GM12878 (cell line): Measurements from ENCODE around the gene TTC9B. TPM values are rescaled to one million over a fixed set of nuclear protein-coding genes. Genes with fewer than 3 reads are reported as not detected.

Experiments
- ATAC-seq: fragments of 200-7000 bp; cut with Tn5 transposase; 3 replicates; pipeline ENCODE4 v1.9.1; 2020; ENCODE audit warnings: mild to moderate bottlenecking, moderate library complexity
- BruUV-seq: library from RNA; stranded (reverse); fragments of 400-500 nt; replicated peaks from 2 replicates; lab custom pipeline; 2021; lab: Mats Ljungman, UMichigan
- CTCF ChIA-PET: fragments of 300-600 bp; sonication (Branson Sonifier 250); formaldehyde crosslinking; extraction: SDS; loops from one replicate; lab custom pipeline; 2021; ENCODE audit warnings: inconsistent platforms; lab: Yijun Ruan, JAX
- POLR2A ChIA-PET: fragments of 350-600 bp; formaldehyde crosslinking; extraction: SDS; loops from one replicate; lab custom pipeline; 2021; ENCODE audit warnings: inconsistent platforms; lab: Charles Lee
- RAD21 ChIA-PET: fragments of 300-600 bp; sonication (Branson Sonifier 250); formaldehyde crosslinking; loops from one replicate; lab custom pipeline; 2023; ENCODE audit warnings: antibody characterized with exemption; ENCODE audit not compliant: unreplicated experiment; lab: Charles Lee
- SMC1A ChIA-PET: fragments of 300-600 bp; sonication (Branson Sonifier 250); formaldehyde crosslinking; loops from one replicate; lab custom pipeline; 2023; ENCODE audit not compliant: unreplicated experiment, uncharacterized antibody; lab: Charles Lee
- DNase-seq: peaks from one replicate; pipeline ENCODE4 v3.0.0-alpha.2; 2011; ENCODE audit warnings: low read depth, low spot score
- FAIRE-seq: peaks from 3 replicates; lab custom pipeline; 2011; peaks lifted over from hg19 to GRCh38; lab: Jason Lieb, UNC
- H2AFZ ChIP-seq: 2 replicates; pipeline ENCODE4 v1.6.0; 2011; ENCODE audit warnings: low read depth, low read length, control low read depth; ENCODE audit not compliant: control insufficient read depth
- H3K27ac ChIP-seq: 2 replicates; pipeline ENCODE4 v1.5.1; 2011; ENCODE audit warnings: control low read depth; ENCODE audit not compliant: control insufficient read depth, insufficient read depth
- H3K27me3 ChIP-seq, 2 experiments: replicated peaks in 1 of 2; 2 replicates each; pipeline versions ENCODE4 v1.6.0 to v1.6.1; 2011; ENCODE audit warnings: low read length in 1 of 2; ENCODE audit not compliant: control insufficient read depth in 2 of 2, insufficient read depth in 2 of 2
- H3K36me3 ChIP-seq, 2 experiments: 2 replicates each; pipeline ENCODE4 v1.5.1; 2011; ENCODE audit warnings: low read length in 1 of 2; ENCODE audit not compliant: control insufficient read depth in 2 of 2, insufficient read depth in 2 of 2
- H3K4me1 ChIP-seq: 2 replicates; pipeline ENCODE4 v1.6.1; 2011; ENCODE audit warnings: mild to moderate bottlenecking, low read length, moderate library complexity, mixed read lengths; ENCODE audit not compliant: control insufficient read depth, insufficient read depth
- H3K4me2 ChIP-seq: 2 replicates; pipeline ENCODE4 v1.6.0; 2011; ENCODE audit warnings: control low read depth; ENCODE audit not compliant: control insufficient read depth, insufficient read depth
- H3K4me3 ChIP-seq: fragments of 200-600 bp; sonication (generic); 2 replicates; pipeline ENCODE4 v1.5.1; 2016
- H3K79me2 ChIP-seq: 2 replicates; pipeline ENCODE4 v1.6.0; 2011; ENCODE audit warnings: low read length; ENCODE audit not compliant: control insufficient read depth, insufficient read depth
- H3K9ac ChIP-seq: 2 replicates; pipeline ENCODE4 v1.8.0; 2011; ENCODE audit warnings: low read length, control low read depth, mixed read lengths; ENCODE audit not compliant: control insufficient read depth, insufficient read depth
- H3K9me3 ChIP-seq: replicated peaks from 3 replicates; pipeline ENCODE4 v1.5.1; 2011; ENCODE audit warnings: mild to moderate bottlenecking, low read length; ENCODE audit not compliant: control insufficient read depth, insufficient read depth
- H4K20me1 ChIP-seq: 2 replicates; pipeline ENCODE4 v1.6.0; 2011; ENCODE audit not compliant: control insufficient read depth, insufficient read depth
- MTA2 ChIP-seq: fragments of 450-650 bp; IDR thresholded peaks from 2 replicates; pipeline ENCODE4 v1.6.1; 2016; ENCODE audit warnings: low read depth, mild to moderate bottlenecking, moderate library complexity
- NBN ChIP-seq: fragments of 450-650 bp; IDR thresholded peaks from 2 replicates; pipeline ENCODE4 v1.6.1; 2016
- PAX8 ChIP-seq: fragments of 450-650 bp; IDR thresholded peaks from 2 replicates; pipeline ENCODE4 v1.6.1; 2017; ENCODE audit warnings: mild to moderate bottlenecking, moderate library complexity
- POU2F2 ChIP-seq: IDR thresholded peaks from 3 replicates; pipeline ENCODE4 v1.6.1; 2011; ENCODE audit warnings: low read depth, mild to moderate bottlenecking, low read length, borderline replicate concordance
- YBX1 ChIP-seq: fragments of 450-650 bp; IDR thresholded peaks from 2 replicates; pipeline ENCODE4 v1.6.1; 2016; ENCODE audit warnings: antibody characterized with exemption
- ZSCAN29 ChIP-seq: fragments of 450-650 bp; IDR thresholded peaks from 2 replicates; pipeline ENCODE4 v1.6.1; 2017; ENCODE audit warnings: mild to moderate bottlenecking, moderate library complexity
- WGBS: methylation state at CpG from one replicate; pipeline ENCODE4 v1.1.6; 2016; ENCODE audit warnings: low lambda C conversion rate; ENCODE audit not compliant: insufficient replicate concordance, insufficient coverage; ENCODE audit errors: missing lambda C conversion rate; 5-methylcytosine and 5-hydroxymethylcytosine counted together
- in situ Hi-C: fragments of 300-500 bp; cut with MboI; formaldehyde crosslinking; loops from 9 replicates; pipeline ENCODE4 v1.14.3; 2018; ENCODE audit warnings: mixed read lengths
- intact Hi-C: fragments of 100-400 bp; cut with micrococcal nuclease; formaldehyde crosslinking; loops from one replicate; pipeline ENCODE4 v1.14.2; 2022; ENCODE audit not compliant: unreplicated experiment
- polyA plus RNA-seq, 11 experiments: library from polyadenylated mRNA; depleted of rRNA in 4 of 11; unstranded in 6 of 11; stranded (reverse) in 5 of 11; fragments of >200 nt; fragmentation: Nextera tagmentation in 4 of 11; fragmentation: Illumina TruSeq in 1 of 11; extraction: Ambion mirVana in 4 of 11; extraction: Trizol in 1 of 11; gene quantifications; 1 replicate in 1 of 11; 2 replicates in 10 of 11; pipeline versions ENCODE4 v1.2.1 to v1.2.3, GENCODE V29; 2011 to 2016; ENCODE audit warnings: inconsistent platforms in 2 of 11, missing spikeins in 2 of 11, low read depth in 1 of 11
- total RNA-seq, 4 experiments: library from RNA; depleted of rRNA in 3 of 4; stranded (reverse); fragments of >200 nt in 3 of 4; fragmentation: Illumina TruSeq in 1 of 4; extraction: Trizol in 1 of 4; gene quantifications; 2 replicates each; pipeline versions ENCODE4 v1.2.1 to v1.2.3, GENCODE V29; 2013 to 2021
- TF ChIP-seq, protein P1 (sequence below): fragments of 150-350 bp; IDR thresholded peaks from 2 replicates; pipeline ENCODE4 v1.6.1; 2016; ENCODE audit warnings: low read depth, low read length
- TF ChIP-seq, protein P2 (sequence below): fragments of 150-350 bp; IDR thresholded peaks from 2 replicates; pipeline ENCODE4 v1.6.1; 2014; ENCODE audit warnings: mild to moderate bottlenecking, low read depth, low read length
- TF ChIP-seq, protein P3 (sequence below): fragments of 450-650 bp; conservative IDR thresholded peaks from 2 replicates; pipeline ENCODE4 v1.6.1; 2017; ENCODE audit warnings: mild to moderate bottlenecking, moderate library complexity
- TF ChIP-seq, protein P4 (sequence below): IDR thresholded peaks from 2 replicates; pipeline ENCODE4 v1.6.1; 2012; ENCODE audit warnings: low read depth, low read length, improper control_type of control experiment
- TF ChIP-seq, protein P5 (sequence below): IDR thresholded peaks from 2 replicates; pipeline ENCODE4 v1.6.1; 2012; ENCODE audit warnings: improper control_type of control experiment, low read depth, low read length; ENCODE audit not compliant: insufficient replicate concordance

The TTC9B gene
- total and polyA plus RNA-seq, 10 of the 15 experiments (the other 5 are each of a cell fraction or from before 2014, with no cell fraction given), result 0.04 to 0.14 (median 0.10) TPM; not detected in 7

DNA sequence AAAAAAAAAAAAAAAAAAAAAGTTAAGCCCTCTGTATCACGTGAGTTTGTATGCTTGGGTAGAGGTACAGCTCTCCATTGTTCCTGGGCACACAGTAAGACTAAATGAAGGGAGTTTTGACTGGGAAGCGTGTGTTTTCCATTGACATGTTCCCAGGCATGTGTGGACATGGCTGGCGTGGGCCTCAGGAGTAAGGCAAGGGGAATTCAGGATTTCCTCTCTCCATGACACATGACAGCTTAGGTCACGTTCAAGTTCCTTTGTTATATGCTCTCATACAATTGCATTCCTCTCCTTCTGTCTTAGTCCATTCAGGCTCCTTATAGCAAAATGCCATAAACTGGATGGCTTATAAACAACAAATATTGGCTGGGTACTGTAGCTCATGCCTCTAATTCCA lies 44.1 kb downstream of the TTC9B start:
- Histone ChIP-seq H3K9me3 (no peaks in the 10 kb centered on the region), H4K20me1 (no peaks in the 10 kb centered on the region), H3K4me2 (no peak overlapping the region), H3K79me2 (no peaks in the 10 kb centered on the region), H3K36me3 (no peaks in the 10 kb centered on the region), H2AFZ (no peak overlapping the region), H3K27me3 (no peaks in the 10 kb centered on the region), H3K9ac (no peak overlapping the region), H3K4me1 (peaks cover 9% of the 10 kb centered on the region), H3K4me3 (no peak overlapping the region), H3K27ac (no peak overlapping the region)
- CTCF ChIA-PET, result interaction anchor here (0.6 kb wide), 1 partner anchor 35 kb away, joined by 3 read pairs; no protein-coding TSS in a partner anchor
- WGBS, result 36% methylated on average over 4 of the region's 4 CpGs
- no peak for ATAC-seq
- DNase-seq, result no peak
- POLR2A ChIA-PET, result no interaction called here
- in situ Hi-C loops (no loop called here), intact Hi-C loops (no loop called here)
- SMC1A ChIA-PET, result interaction anchor here (0.7 to 1.3 kb wide), 2 partner anchors 9 to 31 kb away, joined by 4 to 6 read pairs; no protein-coding TSS in a partner anchor
- no TSS peak for BruUV-seq
- no peak for FAIRE-seq
- RAD21 ChIA-PET, result no interaction called here
- TF ChIP-seq YBX1 (no peak), MTA2 (no peak), POU2F2 (no peak), ZSCAN29 (no peak), NBN (no peak), PAX8 (no peak)
- TF ChIP-seq, protein P1, sequence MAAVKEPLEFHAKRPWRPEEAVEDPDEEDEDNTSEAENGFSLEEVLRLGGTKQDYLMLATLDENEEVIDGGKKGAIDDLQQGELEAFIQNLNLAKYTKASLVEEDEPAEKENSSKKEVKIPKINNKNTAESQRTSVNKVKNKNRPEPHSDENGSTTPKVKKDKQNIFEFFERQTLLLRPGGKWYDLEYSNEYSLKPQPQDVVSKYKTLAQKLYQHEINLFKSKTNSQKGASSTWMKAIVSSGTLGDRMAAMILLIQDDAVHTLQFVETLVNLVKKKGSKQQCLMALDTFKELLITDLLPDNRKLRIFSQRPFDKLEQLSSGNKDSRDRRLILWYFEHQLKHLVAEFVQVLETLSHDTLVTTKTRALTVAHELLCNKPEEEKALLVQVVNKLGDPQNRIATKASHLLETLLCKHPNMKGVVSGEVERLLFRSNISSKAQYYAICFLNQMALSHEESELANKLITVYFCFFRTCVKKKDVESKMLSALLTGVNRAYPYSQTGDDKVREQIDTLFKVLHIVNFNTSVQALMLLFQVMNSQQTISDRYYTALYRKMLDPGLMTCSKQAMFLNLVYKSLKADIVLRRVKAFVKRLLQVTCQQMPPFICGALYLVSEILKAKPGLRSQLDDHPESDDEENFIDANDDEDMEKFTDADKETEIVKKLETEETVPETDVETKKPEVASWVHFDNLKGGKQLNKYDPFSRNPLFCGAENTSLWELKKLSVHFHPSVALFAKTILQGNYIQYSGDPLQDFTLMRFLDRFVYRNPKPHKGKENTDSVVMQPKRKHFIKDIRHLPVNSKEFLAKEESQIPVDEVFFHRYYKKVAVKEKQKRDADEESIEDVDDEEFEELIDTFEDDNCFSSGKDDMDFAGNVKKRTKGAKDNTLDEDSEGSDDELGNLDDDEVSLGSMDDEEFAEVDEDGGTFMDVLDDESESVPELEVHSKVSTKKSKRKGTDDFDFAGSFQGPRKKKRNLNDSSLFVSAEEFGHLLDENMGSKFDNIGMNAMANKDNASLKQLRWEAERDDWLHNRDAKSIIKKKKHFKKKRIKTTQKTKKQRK, result no peak
- TF ChIP-seq, protein P2, sequence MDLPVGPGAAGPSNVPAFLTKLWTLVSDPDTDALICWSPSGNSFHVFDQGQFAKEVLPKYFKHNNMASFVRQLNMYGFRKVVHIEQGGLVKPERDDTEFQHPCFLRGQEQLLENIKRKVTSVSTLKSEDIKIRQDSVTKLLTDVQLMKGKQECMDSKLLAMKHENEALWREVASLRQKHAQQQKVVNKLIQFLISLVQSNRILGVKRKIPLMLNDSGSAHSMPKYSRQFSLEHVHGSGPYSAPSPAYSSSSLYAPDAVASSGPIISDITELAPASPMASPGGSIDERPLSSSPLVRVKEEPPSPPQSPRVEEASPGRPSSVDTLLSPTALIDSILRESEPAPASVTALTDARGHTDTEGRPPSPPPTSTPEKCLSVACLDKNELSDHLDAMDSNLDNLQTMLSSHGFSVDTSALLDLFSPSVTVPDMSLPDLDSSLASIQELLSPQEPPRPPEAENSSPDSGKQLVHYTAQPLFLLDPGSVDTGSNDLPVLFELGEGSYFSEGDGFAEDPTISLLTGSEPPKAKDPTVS, result no peak
- TF ChIP-seq, protein P3, sequence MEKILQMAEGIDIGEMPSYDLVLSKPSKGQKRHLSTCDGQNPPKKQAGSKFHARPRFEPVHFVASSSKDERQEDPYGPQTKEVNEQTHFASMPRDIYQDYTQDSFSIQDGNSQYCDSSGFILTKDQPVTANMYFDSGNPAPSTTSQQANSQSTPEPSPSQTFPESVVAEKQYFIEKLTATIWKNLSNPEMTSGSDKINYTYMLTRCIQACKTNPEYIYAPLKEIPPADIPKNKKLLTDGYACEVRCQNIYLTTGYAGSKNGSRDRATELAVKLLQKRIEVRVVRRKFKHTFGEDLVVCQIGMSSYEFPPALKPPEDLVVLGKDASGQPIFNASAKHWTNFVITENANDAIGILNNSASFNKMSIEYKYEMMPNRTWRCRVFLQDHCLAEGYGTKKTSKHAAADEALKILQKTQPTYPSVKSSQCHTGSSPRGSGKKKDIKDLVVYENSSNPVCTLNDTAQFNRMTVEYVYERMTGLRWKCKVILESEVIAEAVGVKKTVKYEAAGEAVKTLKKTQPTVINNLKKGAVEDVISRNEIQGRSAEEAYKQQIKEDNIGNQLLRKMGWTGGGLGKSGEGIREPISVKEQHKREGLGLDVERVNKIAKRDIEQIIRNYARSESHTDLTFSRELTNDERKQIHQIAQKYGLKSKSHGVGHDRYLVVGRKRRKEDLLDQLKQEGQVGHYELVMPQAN, result no peak
- TF ChIP-seq, protein P4, sequence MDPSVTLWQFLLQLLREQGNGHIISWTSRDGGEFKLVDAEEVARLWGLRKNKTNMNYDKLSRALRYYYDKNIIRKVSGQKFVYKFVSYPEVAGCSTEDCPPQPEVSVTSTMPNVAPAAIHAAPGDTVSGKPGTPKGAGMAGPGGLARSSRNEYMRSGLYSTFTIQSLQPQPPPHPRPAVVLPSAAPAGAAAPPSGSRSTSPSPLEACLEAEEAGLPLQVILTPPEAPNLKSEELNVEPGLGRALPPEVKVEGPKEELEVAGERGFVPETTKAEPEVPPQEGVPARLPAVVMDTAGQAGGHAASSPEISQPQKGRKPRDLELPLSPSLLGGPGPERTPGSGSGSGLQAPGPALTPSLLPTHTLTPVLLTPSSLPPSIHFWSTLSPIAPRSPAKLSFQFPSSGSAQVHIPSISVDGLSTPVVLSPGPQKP, result no peak
- TF ChIP-seq, protein P5, sequence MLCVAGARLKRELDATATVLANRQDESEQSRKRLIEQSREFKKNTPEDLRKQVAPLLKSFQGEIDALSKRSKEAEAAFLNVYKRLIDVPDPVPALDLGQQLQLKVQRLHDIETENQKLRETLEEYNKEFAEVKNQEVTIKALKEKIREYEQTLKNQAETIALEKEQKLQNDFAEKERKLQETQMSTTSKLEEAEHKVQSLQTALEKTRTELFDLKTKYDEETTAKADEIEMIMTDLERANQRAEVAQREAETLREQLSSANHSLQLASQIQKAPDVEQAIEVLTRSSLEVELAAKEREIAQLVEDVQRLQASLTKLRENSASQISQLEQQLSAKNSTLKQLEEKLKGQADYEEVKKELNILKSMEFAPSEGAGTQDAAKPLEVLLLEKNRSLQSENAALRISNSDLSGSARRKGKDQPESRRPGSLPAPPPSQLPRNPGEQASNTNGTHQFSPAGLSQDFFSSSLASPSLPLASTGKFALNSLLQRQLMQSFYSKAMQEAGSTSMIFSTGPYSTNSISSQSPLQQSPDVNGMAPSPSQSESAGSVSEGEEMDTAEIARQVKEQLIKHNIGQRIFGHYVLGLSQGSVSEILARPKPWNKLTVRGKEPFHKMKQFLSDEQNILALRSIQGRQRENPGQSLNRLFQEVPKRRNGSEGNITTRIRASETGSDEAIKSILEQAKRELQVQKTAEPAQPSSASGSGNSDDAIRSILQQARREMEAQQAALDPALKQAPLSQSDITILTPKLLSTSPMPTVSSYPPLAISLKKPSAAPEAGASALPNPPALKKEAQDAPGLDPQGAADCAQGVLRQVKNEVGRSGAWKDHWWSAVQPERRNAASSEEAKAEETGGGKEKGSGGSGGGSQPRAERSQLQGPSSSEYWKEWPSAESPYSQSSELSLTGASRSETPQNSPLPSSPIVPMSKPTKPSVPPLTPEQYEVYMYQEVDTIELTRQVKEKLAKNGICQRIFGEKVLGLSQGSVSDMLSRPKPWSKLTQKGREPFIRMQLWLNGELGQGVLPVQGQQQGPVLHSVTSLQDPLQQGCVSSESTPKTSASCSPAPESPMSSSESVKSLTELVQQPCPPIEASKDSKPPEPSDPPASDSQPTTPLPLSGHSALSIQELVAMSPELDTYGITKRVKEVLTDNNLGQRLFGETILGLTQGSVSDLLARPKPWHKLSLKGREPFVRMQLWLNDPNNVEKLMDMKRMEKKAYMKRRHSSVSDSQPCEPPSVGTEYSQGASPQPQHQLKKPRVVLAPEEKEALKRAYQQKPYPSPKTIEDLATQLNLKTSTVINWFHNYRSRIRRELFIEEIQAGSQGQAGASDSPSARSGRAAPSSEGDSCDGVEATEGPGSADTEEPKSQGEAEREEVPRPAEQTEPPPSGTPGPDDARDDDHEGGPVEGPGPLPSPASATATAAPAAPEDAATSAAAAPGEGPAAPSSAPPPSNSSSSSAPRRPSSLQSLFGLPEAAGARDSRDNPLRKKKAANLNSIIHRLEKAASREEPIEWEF, result no peak
